Thyroid gland (tissue), 4 donors: ENCODE data around the gene CRYL1.

Source experiments
- CTCF ChIP-seq, 6 experiments: fragments of 200-600 bp in 3 of 6; fragments of 450-650 bp in 3 of 6; sonication (generic) in 3 of 6; IDR thresholded peaks; one replicate each; pipeline ENCODE4 v1.5.1; 2016 to 2019; ENCODE audit warnings: antibody characterized with exemption in 6 of 6, mild to moderate bottlenecking in 2 of 6, inconsistent platforms in 1 of 6, moderate library complexity in 1 of 6
- POLR2A ChIP-seq, 2 donors: fragments of 450-650 bp; IDR thresholded peaks; one replicate each; pipeline ENCODE4 v1.6.1; 2017; ENCODE audit warnings: antibody characterized with exemption in 2 of 2, mild to moderate bottlenecking in 2 of 2, moderate library complexity in 1 of 2

DNA sequence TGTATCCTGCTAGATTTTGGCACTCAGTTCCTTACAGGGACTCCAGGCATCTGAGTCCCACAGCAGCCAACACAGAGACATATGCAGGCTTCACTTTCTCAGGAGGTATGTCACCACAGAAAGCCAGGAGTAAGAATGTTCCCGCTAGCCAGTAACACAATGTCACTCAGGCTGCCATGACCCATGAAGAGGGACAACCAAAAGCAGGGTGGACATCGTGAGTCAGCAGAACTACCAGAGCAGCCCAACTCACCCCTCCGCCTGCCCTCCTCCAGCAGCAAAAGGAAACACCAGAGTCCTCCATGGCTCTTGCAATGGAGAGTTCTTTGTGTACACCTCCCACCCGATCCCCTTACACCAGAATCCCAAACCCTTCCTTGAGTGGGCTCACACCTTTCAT is 95.4 kb downstream of the CRYL1 start:
- no peak for TF ChIP-seq CTCF (IDR thresholded peaks at IDR 0.05)
- no peak for TF ChIP-seq POLR2A (IDR thresholded peaks at IDR 0.05)
